Osteocyte (in vitro differentiated cells): ENCODE measurements around the gene CTPS2. TPM values are rescaled to one million over a fixed set of nuclear protein-coding genes. Genes with fewer than 3 reads are reported as not detected.
A peak's percentile ranks its signal among the peaks of the same experiment; 100 is the strongest.
"Not testable (repeated sequence)": the region's sequence is repeated elsewhere in the genome, so short reads cannot be mapped to it uniquely, and the experiment has no call there.

Source experiments
- DNase-seq: peaks from one replicate; pipeline ENCODE4 v3.0.0; 2021; ENCODE audit warnings: mixed read lengths; ENCODE audit not compliant: unreplicated experiment; ENCODE audit errors: extremely low spot score
- H3K27ac Mint-ChIP-seq: one replicate; pipeline ENCODE4 v1.8.0; 2021; ENCODE audit warnings: mild to moderate bottlenecking, mixed read lengths; ENCODE audit not compliant: unreplicated experiment
- H3K27me3 Mint-ChIP-seq: one replicate; pipeline ENCODE4 v1.8.0; 2021; ENCODE audit warnings: mixed read lengths; ENCODE audit not compliant: unreplicated experiment
- H3K36me3 Mint-ChIP-seq: one replicate; pipeline ENCODE4 v1.8.0; 2021; ENCODE audit warnings: mixed read lengths; ENCODE audit not compliant: unreplicated experiment
- H3K4me1 Mint-ChIP-seq: one replicate; pipeline ENCODE4 v1.8.0; 2021; ENCODE audit warnings: mixed read lengths; ENCODE audit not compliant: unreplicated experiment
- H3K4me3 Mint-ChIP-seq: one replicate; pipeline ENCODE4 v1.8.0; 2021; ENCODE audit warnings: mild to moderate bottlenecking, moderate library complexity, mixed read lengths; ENCODE audit not compliant: unreplicated experiment
- H3K9me3 Mint-ChIP-seq: one replicate; pipeline ENCODE4 v1.8.0; 2021; ENCODE audit warnings: mixed read lengths; ENCODE audit not compliant: unreplicated experiment
- CTCF ChIP-seq: fragments of 200-600 bp; sonication (generic); IDR thresholded peaks from 2 replicates; pipeline ENCODE4 v1.5.0; 2021; ENCODE audit warnings: antibody characterized with exemption, mild to moderate bottlenecking, moderate library complexity
- total RNA-seq: library from RNA; stranded (reverse); gene quantifications from 2 replicates; pipeline ENCODE4 v1.2.1, GENCODE V29; 2021

Gene CTPS2
- total RNA-seq, 1 donor from 2014 or later: 37.1 TPM

- DNase-seq: no peak
- no peak for TF ChIP-seq CTCF
- peaks cover 42% of the 10 kb centered on the region for H3K4me1 Mint-ChIP-seq
- H3K4me3 Mint-ChIP-seq: no peak overlapping the region
- H3K27me3 Mint-ChIP-seq: no peaks in the 10 kb centered on the region
- peak overlapping the region; percentile 28 for H3K27ac Mint-ChIP-seq
- H3K36me3 Mint-ChIP-seq: peaks cover 1% of the 10 kb centered on the region
- no peaks in the 10 kb centered on the region for H3K9me3 Mint-ChIP-seq
Measured at GRCh38 chrX:16725072-16725471, 12.6 kb upstream of the CTPS2 start.

- H3K36me3 Mint-ChIP-seq: no peaks in the 10 kb centered on the region
- peak overlapping the region; percentile 14 for H3K4me3 Mint-ChIP-seq
- no peaks in the 10 kb centered on the region for H3K9me3 Mint-ChIP-seq
- H3K27ac Mint-ChIP-seq: peak overlapping the region; percentile 47
- TF ChIP-seq CTCF: no peak
- no peak for DNase-seq
- no peaks in the 10 kb centered on the region for H3K27me3 Mint-ChIP-seq
- peaks cover 50% of the 10 kb centered on the region for H3K4me1 Mint-ChIP-seq
Measured at GRCh38 chrX:16722481-16722880, 10.0 kb upstream of the CTPS2 start.

- peak; percentile 99 for DNase-seq
- Mint-ChIP-seq H3K36me3 (no peaks in the 10 kb centered on the region), H3K27me3 (no peaks in the 10 kb centered on the region), H3K9me3 (no peaks in the 10 kb centered on the region), H3K27ac (peak within 1 kb of the TSS; percentile 100), H3K4me1 (peaks cover 34% of the 10 kb centered on the region), H3K4me3 (peak within 1 kb of the TSS; percentile 96)
- no peak for TF ChIP-seq CTCF
Measured at GRCh38 chrX:16719334-16720084, 7.0 kb upstream of the CTPS2 start, which contains the start of gene SYAP1. SYAP1 (plus strand) TSS chrX:16719612; CDS start chrX:16719725, 113 bp downstream.

- no peak for TF ChIP-seq CTCF
- no peaks in the 10 kb centered on the region for H3K27me3 Mint-ChIP-seq
- H3K4me3 Mint-ChIP-seq: peak overlapping the region; percentile 96
- no peaks in the 10 kb centered on the region for H3K36me3 Mint-ChIP-seq
- peaks cover 34% of the 10 kb centered on the region for H3K4me1 Mint-ChIP-seq
- H3K27ac Mint-ChIP-seq: peak overlapping the region; percentile 100
- no peak for DNase-seq
- no peaks in the 10 kb centered on the region for H3K9me3 Mint-ChIP-seq
Measured at GRCh38 chrX:16718824-16719333, 6.4 kb upstream of the CTPS2 start.

- not testable (repeated sequence) for H3K4me3 Mint-ChIP-seq, H3K36me3 Mint-ChIP-seq, DNase-seq, H3K9me3 Mint-ChIP-seq, H3K27ac Mint-ChIP-seq, H3K27me3 Mint-ChIP-seq
- H3K4me1 Mint-ChIP-seq: peaks cover 30% of the 10 kb centered on the region
Measured at GRCh38 chrX:16716451-16716850, 4.0 kb upstream of the CTPS2 start.

GRCh38 chrX:16715638-16716037 is 3.2 kb upstream of the CTPS2 start:
- H3K27me3 Mint-ChIP-seq, H3K36me3 Mint-ChIP-seq, H3K4me3 Mint-ChIP-seq, H3K9me3 Mint-ChIP-seq, DNase-seq, H3K27ac Mint-ChIP-seq: not testable (repeated sequence)
- H3K4me1 Mint-ChIP-seq: peaks cover 30% of the 10 kb centered on the region
